Measurements from ENCODE around the gene LRRC32. TPM values are rescaled to one million over a fixed set of nuclear protein-coding genes. Genes with fewer than 3 reads are reported as not detected.

LRRC32 gene
- total and polyA plus RNA-seq, 4 donors: 38.3 to 159 (median 85.2) TPM

- ATAC-seq (ENCODE audit: insufficient read depth, low FRiP score): no peak
- H3K4me1 ChIP-seq (ENCODE audit: control insufficient read depth in 5 of 5, insufficient read depth in 5 of 5, low read length in 5 of 5): peaks cover 0 to 34% (median 8%) of the 10 kb centered on the region in 5 donors
Observed at GRCh38 chr11:76668362-76669155, 2.0 kb downstream of the LRRC32 start.

GRCh38 chr11:76667856-76668255 lies 2.7 kb downstream of the LRRC32 start:
- TF ChIP-seq CTCF (IDR thresholded peaks at IDR 0.05; ENCODE audit: control extremely low read depth, extremely low read depth): no peak
- DNase-seq (no peak), ATAC-seq (ENCODE audit: insufficient read depth, low FRiP score) (no peak)
- Histone ChIP-seq H3K36me3 (ENCODE audit: control insufficient read depth in 4 of 4, insufficient read depth in 4 of 4, low read length in 4 of 4) (peaks cover 0 to 5% (median 0%) of the 10 kb centered on the region in 4 donors), H3K4me3 (peak overlapping the region; percentile 66), H3K9me3 (ENCODE audit: control insufficient read depth in 4 of 4, insufficient read depth in 3 of 4, low read length in 3 of 4) (no peaks in the 10 kb centered on the region), H3K4me1 (ENCODE audit: control insufficient read depth in 5 of 5, insufficient read depth in 5 of 5, low read length in 5 of 5) (peaks cover 0 to 28% (median 5%) of the 10 kb centered on the region in 5 donors), H3K27ac (ENCODE audit: low read depth in 1 of 2, low read length in 1 of 2) (peak overlapping the region in 1 of 2 donors; percentile 81), H3K27me3 (ENCODE audit: control insufficient read depth in 3 of 3, insufficient read depth in 3 of 3, low read length in 2 of 3) (peaks cover 0 to 6% (median 0%) of the 10 kb centered on the region in 3 donors), H3K9ac (ENCODE audit: insufficient read depth in 1 of 2, low read length in 2 of 2) (no peak overlapping the region)
- WGBS, 2 donors: 65 to 90% methylated on average over 7 of the region's 7 CpGs

More at GRCh38 chr11:76668362-76669155, 2.0 kb downstream of the LRRC32 start:
- Histone ChIP-seq H3K36me3 (ENCODE audit: control insufficient read depth in 4 of 4, insufficient read depth in 4 of 4, low read length in 4 of 4) (peaks cover 0 to 2% (median 0%) of the 10 kb centered on the region in 4 donors), H3K9me3 (ENCODE audit: control insufficient read depth in 4 of 4, insufficient read depth in 3 of 4, low read length in 3 of 4) (no peaks in the 10 kb centered on the region), H3K27ac (ENCODE audit: low read depth in 1 of 2, low read length in 1 of 2) (peak overlapping the region; percentile 3 to 81), H3K4me3 (peak overlapping the region; percentile 66), H3K9ac (ENCODE audit: insufficient read depth in 1 of 2, low read length in 2 of 2) (no peak overlapping the region), H3K27me3 (ENCODE audit: control insufficient read depth in 3 of 3, insufficient read depth in 3 of 3, low read length in 2 of 3) (peaks cover 0 to 6% (median 0%) of the 10 kb centered on the region in 3 donors)
- no peak for TF ChIP-seq CTCF (IDR thresholded peaks at IDR 0.05; ENCODE audit: control extremely low read depth, extremely low read depth)
- no peak for DNase-seq
- WGBS, 2 donors: 72 to 75% methylated on average over 3 of the region's 3 CpGs

- ATAC-seq (ENCODE audit: insufficient read depth, low FRiP score) (no peak), DNase-seq (no peak)
- Histone ChIP-seq H3K4me3 (peak overlapping the region; percentile 66), H3K9me3 (ENCODE audit: control insufficient read depth in 4 of 4, insufficient read depth in 3 of 4, low read length in 3 of 4) (no peaks in the 10 kb centered on the region), H3K27ac (ENCODE audit: low read depth in 1 of 2, low read length in 1 of 2) (peak overlapping the region in 1 of 2 donors; percentile 81), H3K9ac (ENCODE audit: insufficient read depth in 1 of 2, low read length in 2 of 2) (no peak overlapping the region), H3K27me3 (ENCODE audit: control insufficient read depth in 3 of 3, insufficient read depth in 3 of 3, low read length in 2 of 3) (peaks cover 0 to 6% (median 0%) of the 10 kb centered on the region in 3 donors), H3K36me3 (ENCODE audit: control insufficient read depth in 4 of 4, insufficient read depth in 4 of 4, low read length in 4 of 4) (peaks cover 0 to 5% (median 0%) of the 10 kb centered on the region in 4 donors), H3K4me1 (ENCODE audit: control insufficient read depth in 5 of 5, insufficient read depth in 5 of 5, low read length in 5 of 5) (peaks cover 0 to 27% (median 5%) of the 10 kb centered on the region in 5 donors)
- WGBS, 2 donors: 76 to 80% methylated on average over 15 of the region's 15 CpGs
- TF ChIP-seq CTCF (IDR thresholded peaks at IDR 0.05; ENCODE audit: control extremely low read depth, extremely low read depth): no peak
Observed at GRCh38 chr11:76667271-76667818, 3.2 kb downstream of the LRRC32 start.
